ENCODE results near the gene MPP4. TPM values are rescaled to one million over a fixed set of nuclear protein-coding genes. Genes with fewer than 3 reads are reported as not detected.

The MPP4 gene
- total and polyA plus RNA-seq, 10 of the 15 experiments (the other 5 are each of a cell fraction or from before 2014, with no cell fraction given): 0.03 to 0.14 (median 0.05) TPM; not detected in 4

DNA sequence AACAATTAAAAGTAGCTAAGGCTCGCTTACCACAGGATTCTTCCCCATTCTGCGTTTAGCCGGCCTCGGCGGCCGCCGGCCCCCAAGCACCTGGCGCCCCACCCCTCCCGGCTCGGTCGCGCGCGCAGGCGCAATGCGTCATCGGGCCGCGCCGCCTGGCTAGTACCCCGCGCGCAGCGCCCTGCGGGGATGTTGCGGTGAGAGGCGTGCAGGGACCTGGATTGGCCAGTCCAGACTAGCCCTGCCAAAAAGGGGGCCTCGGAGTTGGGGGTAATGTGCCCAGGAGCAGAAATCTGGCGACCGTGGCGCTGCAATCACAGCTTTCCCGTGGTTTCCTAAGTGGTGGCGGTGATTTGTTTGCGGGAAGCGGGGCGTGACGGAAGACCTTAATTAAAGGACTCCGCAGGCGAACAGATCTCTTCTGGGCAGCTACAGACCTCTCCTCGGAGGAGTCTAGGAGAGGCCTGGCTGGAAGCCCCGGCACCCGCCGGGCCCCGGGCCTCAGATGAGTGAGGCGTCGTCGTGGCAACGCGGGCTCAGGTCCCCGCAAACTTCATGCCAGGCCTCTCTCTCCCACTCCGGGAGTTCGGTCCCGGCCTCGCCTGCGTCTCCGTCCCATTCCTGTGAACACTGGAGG, 55.7 kb downstream of the MPP4 start (continued):
- TF ChIP-seq, protein P1, sequence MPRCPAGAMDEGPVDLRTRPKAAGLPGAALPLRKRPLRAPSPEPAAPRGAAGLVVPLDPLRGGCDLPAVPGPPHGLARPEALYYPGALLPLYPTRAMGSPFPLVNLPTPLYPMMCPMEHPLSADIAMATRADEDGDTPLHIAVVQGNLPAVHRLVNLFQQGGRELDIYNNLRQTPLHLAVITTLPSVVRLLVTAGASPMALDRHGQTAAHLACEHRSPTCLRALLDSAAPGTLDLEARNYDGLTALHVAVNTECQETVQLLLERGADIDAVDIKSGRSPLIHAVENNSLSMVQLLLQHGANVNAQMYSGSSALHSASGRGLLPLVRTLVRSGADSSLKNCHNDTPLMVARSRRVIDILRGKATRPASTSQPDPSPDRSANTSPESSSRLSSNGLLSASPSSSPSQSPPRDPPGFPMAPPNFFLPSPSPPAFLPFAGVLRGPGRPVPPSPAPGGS (IDR thresholded peaks at IDR 0.05; ENCODE audit: borderline replicate concordance, insufficient read depth, low read depth, low read length, poor library complexity, severe bottlenecking): no peak
- TF ChIP-seq WRNIP1 (IDR thresholded peaks at IDR 0.05; ENCODE audit: borderline replicate concordance, low read depth, low read length) (no peak), NFIC (IDR thresholded peaks at IDR 0.05; ENCODE audit: low read depth, low read length) (no peak), NR2F1 (conservative IDR thresholded peaks at IDR 0.05) (0 out of 2 replicates have a peak, but pooled peaks have one; percentile 25), RAD21 (IDR thresholded peaks at IDR 0.05; ENCODE audit: insufficient read depth, low read depth, low read length) (no peak), SMAD1 (IDR thresholded peaks at IDR 0.05; ENCODE audit: low read depth, partially characterized antibody) (no peak), ZNF622 (IDR thresholded peaks at IDR 0.05) (no peak), SMARCA5 (IDR thresholded peaks at IDR 0.05) (0 out of 2 replicates have a peak, but pooled peaks have one; percentile 30), ZNF24 (IDR thresholded peaks at IDR 0.05) (no peak), SP1 (IDR thresholded peaks at IDR 0.05; ENCODE audit: low read depth, low read length) (peak; percentile 8), PAX5 (IDR thresholded peaks at IDR 0.05; ENCODE audit: borderline replicate concordance, low read depth, low read length) (peak; percentile 94), RCOR1 (conservative IDR thresholded peaks at IDR 0.05; ENCODE audit: low read depth, low read length) (peak; percentile 94; the same call in 1 of the 2 replicates)
- TF ChIP-seq, protein P2, sequence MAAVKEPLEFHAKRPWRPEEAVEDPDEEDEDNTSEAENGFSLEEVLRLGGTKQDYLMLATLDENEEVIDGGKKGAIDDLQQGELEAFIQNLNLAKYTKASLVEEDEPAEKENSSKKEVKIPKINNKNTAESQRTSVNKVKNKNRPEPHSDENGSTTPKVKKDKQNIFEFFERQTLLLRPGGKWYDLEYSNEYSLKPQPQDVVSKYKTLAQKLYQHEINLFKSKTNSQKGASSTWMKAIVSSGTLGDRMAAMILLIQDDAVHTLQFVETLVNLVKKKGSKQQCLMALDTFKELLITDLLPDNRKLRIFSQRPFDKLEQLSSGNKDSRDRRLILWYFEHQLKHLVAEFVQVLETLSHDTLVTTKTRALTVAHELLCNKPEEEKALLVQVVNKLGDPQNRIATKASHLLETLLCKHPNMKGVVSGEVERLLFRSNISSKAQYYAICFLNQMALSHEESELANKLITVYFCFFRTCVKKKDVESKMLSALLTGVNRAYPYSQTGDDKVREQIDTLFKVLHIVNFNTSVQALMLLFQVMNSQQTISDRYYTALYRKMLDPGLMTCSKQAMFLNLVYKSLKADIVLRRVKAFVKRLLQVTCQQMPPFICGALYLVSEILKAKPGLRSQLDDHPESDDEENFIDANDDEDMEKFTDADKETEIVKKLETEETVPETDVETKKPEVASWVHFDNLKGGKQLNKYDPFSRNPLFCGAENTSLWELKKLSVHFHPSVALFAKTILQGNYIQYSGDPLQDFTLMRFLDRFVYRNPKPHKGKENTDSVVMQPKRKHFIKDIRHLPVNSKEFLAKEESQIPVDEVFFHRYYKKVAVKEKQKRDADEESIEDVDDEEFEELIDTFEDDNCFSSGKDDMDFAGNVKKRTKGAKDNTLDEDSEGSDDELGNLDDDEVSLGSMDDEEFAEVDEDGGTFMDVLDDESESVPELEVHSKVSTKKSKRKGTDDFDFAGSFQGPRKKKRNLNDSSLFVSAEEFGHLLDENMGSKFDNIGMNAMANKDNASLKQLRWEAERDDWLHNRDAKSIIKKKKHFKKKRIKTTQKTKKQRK (IDR thresholded peaks at IDR 0.05; ENCODE audit: low read depth, low read length): no peak
- TF ChIP-seq, protein P3, sequence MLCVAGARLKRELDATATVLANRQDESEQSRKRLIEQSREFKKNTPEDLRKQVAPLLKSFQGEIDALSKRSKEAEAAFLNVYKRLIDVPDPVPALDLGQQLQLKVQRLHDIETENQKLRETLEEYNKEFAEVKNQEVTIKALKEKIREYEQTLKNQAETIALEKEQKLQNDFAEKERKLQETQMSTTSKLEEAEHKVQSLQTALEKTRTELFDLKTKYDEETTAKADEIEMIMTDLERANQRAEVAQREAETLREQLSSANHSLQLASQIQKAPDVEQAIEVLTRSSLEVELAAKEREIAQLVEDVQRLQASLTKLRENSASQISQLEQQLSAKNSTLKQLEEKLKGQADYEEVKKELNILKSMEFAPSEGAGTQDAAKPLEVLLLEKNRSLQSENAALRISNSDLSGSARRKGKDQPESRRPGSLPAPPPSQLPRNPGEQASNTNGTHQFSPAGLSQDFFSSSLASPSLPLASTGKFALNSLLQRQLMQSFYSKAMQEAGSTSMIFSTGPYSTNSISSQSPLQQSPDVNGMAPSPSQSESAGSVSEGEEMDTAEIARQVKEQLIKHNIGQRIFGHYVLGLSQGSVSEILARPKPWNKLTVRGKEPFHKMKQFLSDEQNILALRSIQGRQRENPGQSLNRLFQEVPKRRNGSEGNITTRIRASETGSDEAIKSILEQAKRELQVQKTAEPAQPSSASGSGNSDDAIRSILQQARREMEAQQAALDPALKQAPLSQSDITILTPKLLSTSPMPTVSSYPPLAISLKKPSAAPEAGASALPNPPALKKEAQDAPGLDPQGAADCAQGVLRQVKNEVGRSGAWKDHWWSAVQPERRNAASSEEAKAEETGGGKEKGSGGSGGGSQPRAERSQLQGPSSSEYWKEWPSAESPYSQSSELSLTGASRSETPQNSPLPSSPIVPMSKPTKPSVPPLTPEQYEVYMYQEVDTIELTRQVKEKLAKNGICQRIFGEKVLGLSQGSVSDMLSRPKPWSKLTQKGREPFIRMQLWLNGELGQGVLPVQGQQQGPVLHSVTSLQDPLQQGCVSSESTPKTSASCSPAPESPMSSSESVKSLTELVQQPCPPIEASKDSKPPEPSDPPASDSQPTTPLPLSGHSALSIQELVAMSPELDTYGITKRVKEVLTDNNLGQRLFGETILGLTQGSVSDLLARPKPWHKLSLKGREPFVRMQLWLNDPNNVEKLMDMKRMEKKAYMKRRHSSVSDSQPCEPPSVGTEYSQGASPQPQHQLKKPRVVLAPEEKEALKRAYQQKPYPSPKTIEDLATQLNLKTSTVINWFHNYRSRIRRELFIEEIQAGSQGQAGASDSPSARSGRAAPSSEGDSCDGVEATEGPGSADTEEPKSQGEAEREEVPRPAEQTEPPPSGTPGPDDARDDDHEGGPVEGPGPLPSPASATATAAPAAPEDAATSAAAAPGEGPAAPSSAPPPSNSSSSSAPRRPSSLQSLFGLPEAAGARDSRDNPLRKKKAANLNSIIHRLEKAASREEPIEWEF (IDR thresholded peaks at IDR 0.05; ENCODE audit: insufficient replicate concordance, low read depth, low read length): no peak
- TF ChIP-seq, protein P4, sequence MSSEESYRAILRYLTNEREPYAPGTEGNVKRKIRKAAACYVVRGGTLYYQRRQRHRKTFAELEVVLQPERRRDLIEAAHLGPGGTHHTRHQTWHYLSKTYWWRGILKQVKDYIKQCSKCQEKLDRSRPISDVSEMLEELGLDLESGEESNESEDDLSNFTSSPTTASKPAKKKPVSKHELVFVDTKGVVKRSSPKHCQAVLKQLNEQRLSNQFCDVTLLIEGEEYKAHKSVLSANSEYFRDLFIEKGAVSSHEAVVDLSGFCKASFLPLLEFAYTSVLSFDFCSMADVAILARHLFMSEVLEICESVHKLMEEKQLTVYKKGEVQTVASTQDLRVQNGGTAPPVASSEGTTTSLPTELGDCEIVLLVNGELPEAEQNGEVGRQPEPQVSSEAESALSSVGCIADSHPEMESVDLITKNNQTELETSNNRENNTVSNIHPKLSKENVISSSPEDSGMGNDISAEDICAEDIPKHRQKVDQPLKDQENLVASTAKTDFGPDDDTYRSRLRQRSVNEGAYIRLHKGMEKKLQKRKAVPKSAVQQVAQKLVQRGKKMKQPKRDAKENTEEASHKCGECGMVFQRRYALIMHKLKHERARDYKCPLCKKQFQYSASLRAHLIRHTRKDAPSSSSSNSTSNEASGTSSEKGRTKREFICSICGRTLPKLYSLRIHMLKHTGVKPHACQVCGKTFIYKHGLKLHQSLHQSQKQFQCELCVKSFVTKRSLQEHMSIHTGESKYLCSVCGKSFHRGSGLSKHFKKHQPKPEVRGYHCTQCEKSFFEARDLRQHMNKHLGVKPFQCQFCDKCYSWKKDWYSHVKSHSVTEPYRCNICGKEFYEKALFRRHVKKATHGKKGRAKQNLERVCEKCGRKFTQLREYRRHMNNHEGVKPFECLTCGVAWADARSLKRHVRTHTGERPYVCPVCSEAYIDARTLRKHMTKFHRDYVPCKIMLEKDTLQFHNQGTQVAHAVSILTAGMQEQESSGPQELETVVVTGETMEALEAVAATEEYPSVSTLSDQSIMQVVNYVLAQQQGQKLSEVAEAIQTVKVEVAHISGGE (CRISPR knock-in tag; IDR thresholded peaks at IDR 0.05): no peak
